K562 (cell line): ENCODE data around the gene INCA1. TPM values are rescaled to one million over a fixed set of nuclear protein-coding genes. Genes with fewer than 3 reads are reported as not detected.

Source experiments
- ATF7 ChIP-seq: fragments of 450-650 bp; IDR thresholded peaks from 2 replicates; pipeline ENCODE4 v1.7.1; 2014; ENCODE audit warnings: mild to moderate bottlenecking, moderate library complexity
- BRD4 ChIP-seq: fragments of 200-600 bp; sonication (generic); IDR thresholded peaks from 2 replicates; pipeline ENCODE4 v1.6.1; 2017; ENCODE audit warnings: inconsistent platforms
- EP400 ChIP-seq: fragments of 450-650 bp; IDR thresholded peaks from 2 replicates; pipeline ENCODE4 v1.6.1; 2017; ENCODE audit warnings: antibody characterized with exemption, mild to moderate bottlenecking, moderate library complexity
- FOXP1 ChIP-seq: sonication (generic); formaldehyde crosslinking; IDR thresholded peaks from 2 replicates; pipeline ENCODE4 v1.8.0; 2022; ENCODE audit warnings: mild to moderate bottlenecking, missing genetic modification reagents
- FUS ChIP-seq: fragments of 200-400 bp; formaldehyde crosslinking; optimal IDR thresholded peaks from 2 replicates; pipeline ENCODE3; 2017; ENCODE audit warnings: low read depth, low read length
- HDAC2 ChIP-seq: fragments of 450-650 bp; IDR thresholded peaks from 2 replicates; pipeline ENCODE4 v1.6.1; 2016; ENCODE audit warnings: mild to moderate bottlenecking
- HLTF ChIP-seq: fragments of 450-650 bp; IDR thresholded peaks from 2 replicates; pipeline ENCODE4 v1.6.1; 2016
- HNRNPLL ChIP-seq: fragments of 200-400 bp; formaldehyde crosslinking; IDR thresholded peaks from 2 replicates; pipeline ENCODE4 v1.6.1; 2017; ENCODE audit warnings: low read length, low read depth, mild to moderate bottlenecking; ENCODE audit not compliant: poor library complexity, severe bottlenecking
- KDM5B ChIP-seq: fragments of 200-600 bp; sonication (generic); IDR thresholded peaks from 2 replicates; pipeline ENCODE4 v1.6.1; 2012; ENCODE audit warnings: low read depth, mild to moderate bottlenecking, moderate library complexity, low read length, control low read depth, inconsistent platforms; ENCODE audit not compliant: insufficient replicate concordance
- NCOA1 ChIP-seq: fragments of 450-650 bp; IDR thresholded peaks from 2 replicates; pipeline ENCODE4 v1.6.1; 2016; ENCODE audit warnings: low read depth
- PHF20 ChIP-seq: fragments of 450-650 bp; IDR thresholded peaks from 2 replicates; pipeline ENCODE4 v1.6.1; 2018; ENCODE audit not compliant: partially characterized antibody
- RB1 ChIP-seq: fragments of 450-650 bp; IDR thresholded peaks from 2 replicates; pipeline ENCODE4 v1.6.1; 2017; ENCODE audit warnings: low read depth, mild to moderate bottlenecking
- TEAD2 ChIP-seq: fragments of 450-650 bp; IDR thresholded peaks from 2 replicates; pipeline ENCODE4 v1.6.1; 2016; ENCODE audit warnings: missing genetic modification characterization, control low read depth, missing compliant biosample characterization
- ZFP1 ChIP-seq: fragments of 450-650 bp; formaldehyde crosslinking; IDR thresholded peaks from 2 replicates; pipeline ENCODE4 v1.4.0; 2020; ENCODE audit warnings: mild to moderate bottlenecking, mixed read lengths
- ZNF507 ChIP-seq: conservative IDR thresholded peaks from 2 replicates; pipeline ENCODE4 v1.6.1; 2017; ENCODE audit warnings: missing genetic modification characterization, missing compliant biosample characterization
- ZNF717 ChIP-seq: fragments of 250-450 bp; sonication (Bioruptor Pico); IDR thresholded peaks from 2 replicates; pipeline ENCODE4 v1.5.0; 2021
- ZSCAN29 ChIP-seq: fragments of 450-650 bp; IDR thresholded peaks from 2 replicates; pipeline ENCODE4 v1.6.1; 2017
- polyA plus RNA-seq, 8 experiments: library from polyadenylated mRNA; depleted of rRNA in 4 of 8; stranded (reverse) in 5 of 8; unstranded in 3 of 8; fragments of >200 nt; fragmentation: Nextera tagmentation in 2 of 8; fragmentation: Illumina TruSeq in 1 of 8; extraction: Ambion mirVana in 2 of 8; extraction: Trizol in 1 of 8; gene quantifications; 2 replicates each; pipeline versions ENCODE4 v1.2.1 to v1.2.3, GENCODE V29; 2011 to 2014; ENCODE audit warnings: inconsistent platforms in 1 of 8, missing spikeins in 1 of 8
- total RNA-seq, 7 experiments: library from RNA; depleted of rRNA in 6 of 7; stranded (reverse); fragments of >200 nt in 6 of 7; fragmentation: Illumina TruSeq in 2 of 7; extraction: Trizol in 2 of 7; gene quantifications; 2 replicates each; pipeline versions ENCODE4 v1.2.1 to v1.2.3, GENCODE V29; 2011 to 2021; ENCODE audit warnings: low replicate concordance in 1 of 7
- TF ChIP-seq, protein P1 (sequence below), 2 experiments: fragments of 450-650 bp; IDR thresholded peaks; 2 replicates each; pipeline ENCODE4 v1.6.1; 2018; ENCODE audit warnings: mild to moderate bottlenecking in 2 of 2, low read depth in 1 of 2; ENCODE audit not compliant: partially characterized antibody in 2 of 2
- TF ChIP-seq, protein P2 (sequence below), 2 experiments: fragments of 450-650 bp in 1 of 2; sonication (generic) in 1 of 2; formaldehyde crosslinking in 1 of 2; IDR thresholded peaks in 1 of 2; conservative IDR thresholded peaks in 1 of 2; 2 replicates each; pipeline versions ENCODE4 v1.6.1 to v1.8.1; 2016 to 2023; ENCODE audit warnings: mild to moderate bottlenecking in 2 of 2, moderate library complexity in 2 of 2, inconsistent platforms in 1 of 2, missing genetic modification reagents in 1 of 2
- TF ChIP-seq, protein P3 (sequence below): sonication (generic); formaldehyde crosslinking; IDR thresholded peaks from 2 replicates; pipeline ENCODE4 v1.8.1; 2023; ENCODE audit warnings: mild to moderate bottlenecking, missing genetic modification reagents
- TF ChIP-seq, protein P4 (sequence below): fragments of 450-650 bp; conservative IDR thresholded peaks from 2 replicates; pipeline ENCODE4 v1.6.1; 2016; ENCODE audit warnings: missing genetic modification characterization, low read depth, mild to moderate bottlenecking, control low read depth, missing compliant biosample characterization

The INCA1 gene
- total and polyA plus RNA-seq, 9 of the 15 experiments (the other 6 are each of a cell fraction or from before 2014, with no cell fraction given): 0.08 to 0.50 (median 0.13) TPM; not detected in 4

DNA sequence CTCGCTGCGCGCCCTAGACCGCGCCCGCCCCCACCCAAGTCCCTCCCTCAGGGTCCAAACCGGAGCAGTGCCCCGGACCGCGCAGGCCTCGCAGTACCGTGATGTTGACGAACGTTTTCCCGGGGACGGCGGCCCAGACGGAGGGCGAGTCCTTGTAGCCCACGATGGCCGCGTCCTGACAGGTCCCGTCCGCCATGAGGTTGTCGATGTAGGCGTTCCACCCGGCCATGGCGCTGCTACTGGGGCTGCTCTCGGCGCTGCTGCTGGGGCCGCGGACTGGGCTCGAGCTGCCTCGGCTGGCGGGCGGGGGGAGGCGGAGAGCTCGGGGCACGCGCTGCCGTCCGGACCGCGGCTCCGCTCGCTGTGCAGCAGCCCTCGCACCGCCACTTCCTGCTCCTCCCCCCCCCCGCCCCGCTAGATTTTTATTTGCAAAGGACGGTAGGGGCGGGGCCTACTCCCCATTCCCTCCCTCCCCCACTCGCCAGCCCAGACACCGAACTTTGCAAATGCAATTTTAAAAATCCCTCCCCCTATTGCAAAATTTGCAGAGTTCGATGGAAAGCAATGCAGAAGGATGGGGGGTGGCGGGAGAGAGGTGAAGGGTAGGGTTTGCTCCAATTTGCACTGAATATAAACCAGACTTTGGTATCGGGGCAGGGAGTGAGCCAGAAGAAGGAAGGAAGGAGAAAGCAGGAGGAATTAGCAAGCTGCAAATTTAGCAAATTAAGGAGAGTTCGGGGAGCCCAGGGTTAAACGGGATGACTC lies 49.0 kb downstream of the INCA1 start, which contains the start of gene PFN1 (continued):
- TF ChIP-seq, protein P1, sequence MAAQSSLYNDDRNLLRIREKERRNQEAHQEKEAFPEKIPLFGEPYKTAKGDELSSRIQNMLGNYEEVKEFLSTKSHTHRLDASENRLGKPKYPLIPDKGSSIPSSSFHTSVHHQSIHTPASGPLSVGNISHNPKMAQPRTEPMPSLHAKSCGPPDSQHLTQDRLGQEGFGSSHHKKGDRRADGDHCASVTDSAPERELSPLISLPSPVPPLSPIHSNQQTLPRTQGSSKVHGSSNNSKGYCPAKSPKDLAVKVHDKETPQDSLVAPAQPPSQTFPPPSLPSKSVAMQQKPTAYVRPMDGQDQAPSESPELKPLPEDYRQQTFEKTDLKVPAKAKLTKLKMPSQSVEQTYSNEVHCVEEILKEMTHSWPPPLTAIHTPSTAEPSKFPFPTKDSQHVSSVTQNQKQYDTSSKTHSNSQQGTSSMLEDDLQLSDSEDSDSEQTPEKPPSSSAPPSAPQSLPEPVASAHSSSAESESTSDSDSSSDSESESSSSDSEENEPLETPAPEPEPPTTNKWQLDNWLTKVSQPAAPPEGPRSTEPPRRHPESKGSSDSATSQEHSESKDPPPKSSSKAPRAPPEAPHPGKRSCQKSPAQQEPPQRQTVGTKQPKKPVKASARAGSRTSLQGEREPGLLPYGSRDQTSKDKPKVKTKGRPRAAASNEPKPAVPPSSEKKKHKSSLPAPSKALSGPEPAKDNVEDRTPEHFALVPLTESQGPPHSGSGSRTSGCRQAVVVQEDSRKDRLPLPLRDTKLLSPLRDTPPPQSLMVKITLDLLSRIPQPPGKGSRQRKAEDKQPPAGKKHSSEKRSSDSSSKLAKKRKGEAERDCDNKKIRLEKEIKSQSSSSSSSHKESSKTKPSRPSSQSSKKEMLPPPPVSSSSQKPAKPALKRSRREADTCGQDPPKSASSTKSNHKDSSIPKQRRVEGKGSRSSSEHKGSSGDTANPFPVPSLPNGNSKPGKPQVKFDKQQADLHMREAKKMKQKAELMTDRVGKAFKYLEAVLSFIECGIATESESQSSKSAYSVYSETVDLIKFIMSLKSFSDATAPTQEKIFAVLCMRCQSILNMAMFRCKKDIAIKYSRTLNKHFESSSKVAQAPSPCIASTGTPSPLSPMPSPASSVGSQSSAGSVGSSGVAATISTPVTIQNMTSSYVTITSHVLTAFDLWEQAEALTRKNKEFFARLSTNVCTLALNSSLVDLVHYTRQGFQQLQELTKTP (IDR thresholded peaks at IDR 0.05; ENCODE audit: low read depth in 1 of 2, partially characterized antibody in 2 of 2): peak in 1 of 2 experiments; percentile 57
- TF ChIP-seq FOXP1 (0 out of 2 replicates have a peak, but pooled peaks have one; percentile 44), TEAD2 (tag) (no peak), PHF20 (no peak), ZFP1 (no peak), ATF7 (peak; percentile 67; the same call in 1 of the 2 replicates), ZNF507 (tag) (no peak), ZSCAN29 (no peak), BRD4 (0 out of 2 replicates have a peak, but pooled peaks have one; percentile 31), NCOA1 (peak; percentile 37; the same call in 1 of the 2 replicates), EP400 (peak; percentile 48; the same call in 1 of the 2 replicates), HNRNPLL (peak; percentile 30), RB1 (peak; percentile 34; the same call in 1 of the 2 replicates), HLTF (peak; percentile 87; the same call in 1 of the 2 replicates), ZNF717 (CRISPR knock-in tag) (no peak), FUS (peak; percentile 48), HDAC2 (peak; percentile 52; the same call in 1 of the 2 replicates), KDM5B (no peak)
- TF ChIP-seq, protein P2, sequence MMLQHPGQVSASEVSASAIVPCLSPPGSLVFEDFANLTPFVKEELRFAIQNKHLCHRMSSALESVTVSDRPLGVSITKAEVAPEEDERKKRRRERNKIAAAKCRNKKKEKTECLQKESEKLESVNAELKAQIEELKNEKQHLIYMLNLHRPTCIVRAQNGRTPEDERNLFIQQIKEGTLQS (IDR thresholded peaks at IDR 0.05): peak; percentile 44; the same call in 1 of the 2 replicates
- TF ChIP-seq, protein P2 (CRISPR knock-in tag; conservative IDR thresholded peaks at IDR 0.05): no peak
- TF ChIP-seq, protein P3, sequence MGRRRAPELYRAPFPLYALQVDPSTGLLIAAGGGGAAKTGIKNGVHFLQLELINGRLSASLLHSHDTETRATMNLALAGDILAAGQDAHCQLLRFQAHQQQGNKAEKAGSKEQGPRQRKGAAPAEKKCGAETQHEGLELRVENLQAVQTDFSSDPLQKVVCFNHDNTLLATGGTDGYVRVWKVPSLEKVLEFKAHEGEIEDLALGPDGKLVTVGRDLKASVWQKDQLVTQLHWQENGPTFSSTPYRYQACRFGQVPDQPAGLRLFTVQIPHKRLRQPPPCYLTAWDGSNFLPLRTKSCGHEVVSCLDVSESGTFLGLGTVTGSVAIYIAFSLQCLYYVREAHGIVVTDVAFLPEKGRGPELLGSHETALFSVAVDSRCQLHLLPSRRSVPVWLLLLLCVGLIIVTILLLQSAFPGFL (CRISPR knock-in tag): no peak
- TF ChIP-seq, protein P4, sequence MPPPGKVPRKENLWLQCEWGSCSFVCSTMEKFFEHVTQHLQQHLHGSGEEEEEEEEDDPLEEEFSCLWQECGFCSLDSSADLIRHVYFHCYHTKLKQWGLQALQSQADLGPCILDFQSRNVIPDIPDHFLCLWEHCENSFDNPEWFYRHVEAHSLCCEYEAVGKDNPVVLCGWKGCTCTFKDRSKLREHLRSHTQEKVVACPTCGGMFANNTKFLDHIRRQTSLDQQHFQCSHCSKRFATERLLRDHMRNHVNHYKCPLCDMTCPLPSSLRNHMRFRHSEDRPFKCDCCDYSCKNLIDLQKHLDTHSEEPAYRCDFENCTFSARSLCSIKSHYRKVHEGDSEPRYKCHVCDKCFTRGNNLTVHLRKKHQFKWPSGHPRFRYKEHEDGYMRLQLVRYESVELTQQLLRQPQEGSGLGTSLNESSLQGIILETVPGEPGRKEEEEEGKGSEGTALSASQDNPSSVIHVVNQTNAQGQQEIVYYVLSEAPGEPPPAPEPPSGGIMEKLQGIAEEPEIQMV (tag): no peak
